IgD-negative memory B cell (primary cell): ENCODE results near the gene NUP98. TPM values are rescaled to one million over a fixed set of nuclear protein-coding genes. Genes with fewer than 3 reads are reported as not detected.
"Not testable (repeated sequence)": the region's sequence is repeated elsewhere in the genome, so short reads cannot be mapped to it uniquely, and the experiment has no call there.

Source experiments
- H3K27ac Mint-ChIP-seq, 3 donors: one replicate each; pipeline ENCODE4 v1.8.0; 2020 to 2022; ENCODE audit warnings: mild to moderate bottlenecking in 3 of 3, mixed read lengths in 3 of 3, moderate library complexity in 1 of 3
- H3K27me3 Mint-ChIP-seq: one replicate; pipeline ENCODE4 v1.8.0; 2021; ENCODE audit warnings: mixed read lengths
- H3K36me3 Mint-ChIP-seq: one replicate; pipeline ENCODE4 v1.8.0; 2020; ENCODE audit warnings: mild to moderate bottlenecking, mixed read lengths
- H3K4me1 Mint-ChIP-seq, 3 donors: one replicate each; pipeline ENCODE4 v1.8.0; 2020 to 2022; ENCODE audit warnings: mixed read lengths in 3 of 3, mild to moderate bottlenecking in 1 of 3
- H3K4me3 Mint-ChIP-seq, 4 donors: one replicate each; pipeline ENCODE4 v1.8.0; 2020 to 2022; ENCODE audit warnings: mild to moderate bottlenecking in 4 of 4, mixed read lengths in 4 of 4, moderate library complexity in 3 of 4
- H3K9me3 Mint-ChIP-seq, 3 donors: one replicate each; pipeline ENCODE4 v1.8.0; 2020 to 2021; ENCODE audit warnings: mixed read lengths in 3 of 3, mild to moderate bottlenecking in 1 of 3
- polyA plus RNA-seq: library from polyadenylated mRNA; unstranded; fragments of 300-500 nt; fragmentation: Illumina TruSeq; gene quantifications from one replicate; pipeline ENCODE4 v1.2.3, GENCODE V29; 2021

NUP98 gene
- polyA plus RNA-seq, 1 donor from 2014 or later = 34.0 TPM

DNA sequence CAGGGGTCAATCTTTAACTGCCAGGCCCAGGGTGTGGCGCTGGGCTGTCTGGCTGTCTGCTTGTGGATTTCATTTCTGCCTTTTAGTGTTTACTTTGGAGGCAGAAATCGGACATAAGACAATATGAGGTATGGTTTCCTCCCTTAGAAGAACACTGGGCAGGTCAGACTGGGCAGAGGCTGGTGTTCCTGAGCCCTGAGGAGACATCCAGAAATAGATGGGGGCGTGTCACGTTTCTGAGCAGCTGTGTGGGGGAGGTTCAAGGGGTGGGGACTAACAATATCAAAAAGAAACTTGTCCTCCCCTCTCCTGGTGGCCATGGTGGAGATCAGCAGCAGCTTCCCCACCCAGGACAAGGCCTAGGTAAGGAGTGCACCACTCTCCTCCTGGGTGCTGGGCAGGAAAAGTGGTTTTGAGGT, 152.5 kb downstream of the NUP98 start, which contains the start of gene ART1:
ART1 (plus strand) TSS at position 312 of the 419 bp plus-strand sequence. CDS start 14,086 bp downstream, outside the sequence.
- H3K36me3 Mint-ChIP-seq = peaks cover 2% of the 10 kb centered on the region
- H3K27me3 Mint-ChIP-seq = peaks cover 40% of the 10 kb centered on the region
- H3K4me1 Mint-ChIP-seq = peaks cover 0 to 3% (median 3%) of the 10 kb centered on the region in 3 donors
- H3K9me3 Mint-ChIP-seq = peaks cover 0 to 7% (median 2%) of the 10 kb centered on the region in 3 donors
- no peak within 1 kb of the TSS for H3K27ac Mint-ChIP-seq
- no peak within 1 kb of the TSS for H3K4me3 Mint-ChIP-seq

DNA sequence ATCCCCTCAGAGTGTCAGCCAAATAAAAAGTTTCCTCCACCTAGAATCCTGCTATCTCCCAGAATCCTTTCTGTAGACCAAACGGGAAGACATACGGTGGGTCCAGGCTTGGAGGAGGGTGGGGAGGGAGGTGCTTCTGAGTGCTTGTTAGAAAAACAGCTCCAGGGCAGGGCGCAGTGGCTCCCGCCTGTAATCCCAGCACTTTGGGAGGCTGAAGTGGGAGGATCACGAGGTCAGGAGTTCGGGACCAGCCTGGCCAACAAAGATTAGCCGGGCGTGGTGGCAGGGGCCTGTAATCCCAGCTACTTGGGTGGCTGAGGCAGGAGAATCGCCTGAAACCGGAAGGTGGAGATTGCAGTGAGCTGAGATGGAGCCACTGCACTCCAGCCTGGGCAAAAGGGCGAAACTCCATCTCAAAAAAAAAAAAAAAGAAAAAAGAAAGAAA, 154.2 kb downstream of the NUP98 start:
- peaks cover 32% of the 10 kb centered on the region for H3K27me3 Mint-ChIP-seq
- not testable (repeated sequence) for H3K9me3 Mint-ChIP-seq, H3K4me3 Mint-ChIP-seq, H3K27ac Mint-ChIP-seq, H3K36me3 Mint-ChIP-seq, H3K4me1 Mint-ChIP-seq

DNA sequence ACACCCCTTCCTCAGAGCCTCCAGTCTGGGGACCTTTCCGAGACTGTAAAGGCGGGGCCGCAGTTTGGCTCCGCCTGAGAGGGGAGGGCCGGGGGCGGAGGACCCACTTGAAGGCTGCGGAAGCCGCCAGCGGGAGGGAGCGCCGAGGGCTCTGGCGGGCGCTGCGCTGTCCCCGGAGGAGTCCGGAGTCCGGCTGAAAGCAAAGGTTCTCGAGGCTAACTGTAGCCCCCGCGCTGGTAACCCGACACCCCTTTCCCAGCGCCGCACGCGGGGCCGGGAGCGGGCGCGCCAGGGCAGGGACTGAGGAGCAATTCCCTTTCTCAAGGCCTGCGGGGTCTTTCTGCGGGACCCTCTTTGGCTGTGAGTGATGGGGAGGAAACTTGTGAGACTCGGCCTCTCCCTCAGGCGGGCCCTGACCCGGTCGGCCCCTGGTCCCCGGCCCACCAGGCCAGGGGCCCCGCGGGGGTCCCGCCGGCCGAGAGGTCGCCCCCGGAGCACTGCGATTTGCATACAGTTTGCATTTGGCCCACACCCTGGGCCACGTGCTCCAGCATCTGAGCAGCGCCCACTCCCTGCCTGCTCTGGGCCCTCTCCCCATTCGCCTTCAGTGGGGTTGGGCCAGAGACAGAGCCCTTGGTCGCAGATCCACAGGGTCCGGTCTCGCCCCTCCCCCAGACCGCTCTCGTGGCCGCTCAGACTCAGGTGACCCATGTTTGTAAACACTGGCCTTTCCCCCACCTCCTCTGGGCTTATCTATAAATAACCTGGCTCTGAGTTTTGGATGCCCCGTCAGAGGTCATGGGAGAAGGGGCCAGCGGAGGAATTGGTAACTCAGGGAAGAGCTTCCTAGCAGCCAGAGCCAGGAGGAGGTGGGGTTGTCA, 155.0 kb downstream of the NUP98 start:
- Mint-ChIP-seq H3K36me3 (peaks cover 2% of the 10 kb centered on the region), H3K4me1 (peaks cover 0 to 3% (median 3%) of the 10 kb centered on the region in 3 donors), H3K27me3 (peaks cover 32% of the 10 kb centered on the region), H3K27ac (no peak overlapping the region), H3K4me3 (peak overlapping the region in 3 of 4 donors; percentile 65 to 77 (median 75)), H3K9me3 (peaks cover 0 to 7% (median 2%) of the 10 kb centered on the region in 3 donors)

DNA sequence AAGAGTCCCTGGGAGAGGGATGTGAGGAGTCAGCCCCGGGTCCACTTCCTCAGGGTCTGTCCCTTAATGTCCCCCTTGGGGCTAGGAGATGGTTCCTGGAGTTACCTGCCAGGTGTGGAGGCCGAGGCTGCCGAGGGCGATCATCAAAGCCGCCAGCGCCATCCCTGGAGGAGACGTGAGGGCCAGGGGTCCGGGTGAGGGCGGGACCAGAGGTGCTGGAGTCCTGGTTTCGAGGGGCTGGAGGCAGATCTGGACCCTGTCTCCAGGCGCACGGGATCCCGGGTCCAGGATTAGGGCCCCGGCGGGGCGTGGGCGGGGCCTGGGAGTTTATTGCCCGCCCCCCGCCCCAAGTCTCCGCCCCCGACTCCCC, 155.7 kb downstream of the NUP98 start, which contains the start of gene ART5:
ART5 (minus strand) TSS at position 292 of the 370 bp plus-strand sequence; CDS start at position 162, 130 bp downstream.
- peaks cover 0 to 7% (median 2%) of the 10 kb centered on the region in 3 donors for H3K9me3 Mint-ChIP-seq
- peak within 1 kb of the TSS in 3 of 4 donors; percentile 65 to 82 (median 77) for H3K4me3 Mint-ChIP-seq
- H3K4me1 Mint-ChIP-seq = peaks cover 0 to 3% (median 3%) of the 10 kb centered on the region in 3 donors
- H3K27ac Mint-ChIP-seq = no peak within 1 kb of the TSS
- H3K36me3 Mint-ChIP-seq = peaks cover 2% of the 10 kb centered on the region
- H3K27me3 Mint-ChIP-seq = peaks cover 33% of the 10 kb centered on the region

DNA sequence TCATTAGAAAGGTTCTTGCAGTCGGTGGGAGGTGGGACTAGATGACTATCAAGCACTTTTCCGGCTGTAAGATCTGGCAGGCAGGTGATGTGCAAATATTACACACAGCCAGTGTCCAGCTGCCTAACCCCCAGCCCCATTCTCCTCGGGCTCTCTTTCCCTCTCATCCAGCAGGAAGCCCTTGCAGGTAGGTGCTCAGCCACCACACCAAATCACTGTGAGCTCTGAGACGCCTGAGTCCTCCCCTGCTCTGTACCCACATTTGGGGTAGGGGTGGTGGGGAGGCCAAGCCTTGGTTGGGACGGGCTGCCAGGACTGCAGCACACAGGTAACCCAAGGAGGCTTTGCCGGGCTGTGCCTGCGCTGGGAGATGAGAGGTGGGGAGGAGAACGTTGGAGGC, 156.2 kb downstream of the NUP98 start:
- H3K27ac Mint-ChIP-seq = no peak overlapping the region
- peaks cover 0 to 7% (median 2%) of the 10 kb centered on the region in 3 donors for H3K9me3 Mint-ChIP-seq
- H3K27me3 Mint-ChIP-seq = peaks cover 32% of the 10 kb centered on the region
- H3K36me3 Mint-ChIP-seq = no peaks in the 10 kb centered on the region
- H3K4me3 Mint-ChIP-seq = peak overlapping the region in 3 of 4 donors; percentile 38 to 82 (median 77)
- H3K4me1 Mint-ChIP-seq = peaks cover 0 to 3% (median 2%) of the 10 kb centered on the region in 3 donors

DNA sequence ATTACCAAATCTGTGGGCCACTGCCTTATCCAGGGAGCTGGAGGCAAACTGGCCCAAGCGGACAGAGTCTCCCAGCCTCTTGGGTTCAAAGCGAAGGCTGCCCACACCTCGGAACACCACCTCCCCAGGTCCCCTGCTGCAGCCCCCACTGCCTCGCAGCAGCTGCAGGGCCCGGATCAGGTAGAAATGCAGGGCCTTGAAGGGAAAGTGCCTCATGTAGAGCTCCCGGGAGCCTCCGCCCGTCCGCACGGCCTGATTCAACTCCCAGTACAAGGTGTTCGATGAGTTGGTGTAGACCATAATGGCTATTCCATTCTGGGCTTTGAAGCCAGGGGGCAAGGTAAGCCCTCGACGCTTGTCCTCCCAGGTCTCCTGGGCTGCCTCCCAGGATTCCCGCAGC, 157.5 kb downstream of the NUP98 start:
- no peak overlapping the region for H3K27ac Mint-ChIP-seq
- H3K4me1 Mint-ChIP-seq = peaks cover 0 to 3% (median 2%) of the 10 kb centered on the region in 3 donors

DNA sequence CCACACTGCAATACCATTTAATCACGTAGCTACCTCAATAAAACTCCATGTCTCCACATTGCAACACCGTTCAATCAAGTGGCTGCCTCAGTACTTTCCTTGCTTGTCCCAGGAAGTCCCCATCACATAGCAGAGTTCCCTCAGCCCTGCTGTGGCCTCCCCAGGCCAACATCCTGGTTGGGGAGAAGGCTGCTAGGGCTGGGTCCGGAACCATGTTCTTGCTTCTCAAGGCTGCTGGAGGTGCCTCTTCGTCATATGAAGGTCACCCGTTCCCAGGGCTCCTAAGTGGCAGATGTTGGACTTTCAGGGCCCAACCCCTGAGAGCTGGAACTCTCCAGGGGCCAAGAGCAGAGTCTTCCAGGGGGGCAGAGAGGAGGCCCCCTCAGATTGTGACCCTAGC, 158.8 kb downstream of the NUP98 start:
- Mint-ChIP-seq H3K4me3 (no peak overlapping the region), H3K36me3 (no peaks in the 10 kb centered on the region), H3K9me3 (peaks cover 0 to 4% (median 0%) of the 10 kb centered on the region in 3 donors), H3K4me1 (peaks cover 0 to 3% (median 2%) of the 10 kb centered on the region in 3 donors), H3K27ac (no peak overlapping the region), H3K27me3 (peaks cover 16% of the 10 kb centered on the region)

More for the DNA sequence above, 157.5 kb downstream of the NUP98 start:
- peaks cover 2 to 7% (median 2%) of the 10 kb centered on the region in 3 donors for H3K9me3 Mint-ChIP-seq
- H3K36me3 Mint-ChIP-seq = no peaks in the 10 kb centered on the region
- H3K27me3 Mint-ChIP-seq = peaks cover 25% of the 10 kb centered on the region
- H3K4me3 Mint-ChIP-seq = peak overlapping the region in 2 of 4 donors; percentile 22 to 25

DNA sequence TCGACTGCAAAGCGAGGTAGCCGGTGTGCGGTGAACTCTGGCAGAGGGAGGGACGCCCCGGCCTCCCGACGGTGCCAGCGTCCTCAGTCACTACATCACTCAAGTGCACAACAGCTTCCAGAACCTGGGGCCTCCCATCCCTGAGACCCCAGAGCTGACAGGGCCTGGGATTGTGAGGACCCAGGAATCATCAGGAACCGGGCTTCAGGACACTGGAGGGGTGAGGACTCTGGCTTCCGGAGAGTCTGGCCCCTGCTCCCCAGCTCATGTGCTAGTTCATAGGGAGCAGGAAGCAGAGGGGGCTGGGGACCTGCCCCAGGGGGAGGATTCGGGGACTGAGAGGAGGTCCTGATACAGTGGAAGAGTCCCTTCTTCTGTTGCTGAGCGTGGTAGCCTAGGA, 160.2 kb downstream of the NUP98 start:
- H3K36me3 Mint-ChIP-seq = peaks cover 2% of the 10 kb centered on the region
- H3K9me3 Mint-ChIP-seq = peaks cover 0 to 4% (median 0%) of the 10 kb centered on the region in 3 donors
- no peak overlapping the region for H3K4me3 Mint-ChIP-seq
- no peak overlapping the region for H3K27ac Mint-ChIP-seq
- H3K4me1 Mint-ChIP-seq = peaks cover 0 to 2% (median 0%) of the 10 kb centered on the region in 3 donors
- peaks cover 8% of the 10 kb centered on the region for H3K27me3 Mint-ChIP-seq

DNA sequence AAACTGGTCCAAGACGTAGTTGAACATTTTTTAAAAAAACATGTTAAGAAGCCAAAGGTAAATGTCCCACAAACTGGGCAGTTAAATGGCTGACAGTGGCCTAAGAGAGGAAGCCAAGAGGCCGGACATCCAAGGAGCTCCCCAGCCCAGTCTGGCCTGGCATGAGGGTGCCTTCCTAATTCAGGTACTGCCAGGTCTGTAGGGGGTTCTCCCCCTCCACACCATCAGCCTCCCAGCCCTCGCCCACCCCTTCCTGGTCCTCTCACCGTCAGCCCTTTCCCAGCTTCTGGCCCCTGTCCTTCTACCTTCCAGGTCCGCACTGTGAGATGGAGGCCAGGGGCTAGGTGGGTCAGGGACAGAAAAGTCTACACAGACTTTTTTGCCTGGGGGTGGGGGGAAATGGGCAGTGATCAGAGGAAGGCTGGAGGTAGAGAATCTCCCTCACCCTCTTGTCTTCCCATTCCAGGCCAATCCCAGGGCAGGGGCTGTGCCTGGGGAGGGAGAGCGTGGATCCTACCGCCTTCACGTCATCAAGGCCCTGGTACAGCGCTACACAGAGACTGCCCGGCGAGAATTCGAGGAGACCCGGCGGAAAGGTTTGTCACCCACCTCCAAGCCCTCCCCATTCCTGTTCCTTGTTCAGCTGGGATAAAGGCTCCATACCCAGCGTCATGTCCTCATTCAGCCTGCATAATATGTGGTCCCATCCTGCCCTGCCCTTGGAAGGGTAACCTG, 161.5 kb downstream of the NUP98 start:
- Mint-ChIP-seq H3K27ac (no peak overlapping the region), H3K4me1 (peaks cover 0 to 2% (median 0%) of the 10 kb centered on the region in 3 donors), H3K4me3 (no peak overlapping the region), H3K9me3 (peaks cover 0 to 4% (median 0%) of the 10 kb centered on the region in 3 donors), H3K27me3 (peaks cover 3% of the 10 kb centered on the region), H3K36me3 (peaks cover 2% of the 10 kb centered on the region)

DNA sequence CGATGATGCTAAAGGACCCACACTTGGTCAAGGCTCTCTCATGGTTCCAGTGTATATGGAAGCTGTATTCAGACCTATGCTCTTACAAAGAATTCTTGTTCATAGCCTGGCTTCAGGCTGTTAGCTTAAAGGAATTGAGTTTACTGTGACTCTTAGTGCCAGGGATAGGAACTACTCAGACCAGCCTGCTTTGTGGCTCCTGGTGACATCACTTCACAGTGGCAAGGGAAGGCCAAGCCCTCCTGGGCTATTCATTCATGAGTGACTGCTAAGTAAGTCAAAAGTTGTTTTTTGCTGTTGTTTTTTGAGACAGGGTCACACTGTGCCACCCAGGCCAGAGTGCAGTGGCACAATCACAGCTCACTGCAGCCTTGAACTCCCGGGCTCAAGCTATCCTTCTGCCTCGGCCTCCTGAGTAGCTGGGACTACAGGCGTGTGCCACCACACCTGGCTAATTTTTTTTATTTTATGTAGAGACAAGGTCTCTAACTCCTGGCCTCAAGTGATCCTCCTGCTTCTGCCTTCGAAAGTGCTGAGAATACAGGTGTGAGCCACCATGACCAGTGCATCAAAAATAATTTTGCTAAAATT, 165.2 kb downstream of the NUP98 start:
- Mint-ChIP-seq H3K36me3 (peaks cover 2% of the 10 kb centered on the region), H3K9me3 (peaks cover 0 to 6% (median 0%) of the 10 kb centered on the region in 3 donors), H3K4me1 (peaks cover 0 to 2% (median 0%) of the 10 kb centered on the region in 3 donors), H3K4me3 (no peak overlapping the region), H3K27me3 (peaks cover 5% of the 10 kb centered on the region), H3K27ac (no peak overlapping the region)

DNA sequence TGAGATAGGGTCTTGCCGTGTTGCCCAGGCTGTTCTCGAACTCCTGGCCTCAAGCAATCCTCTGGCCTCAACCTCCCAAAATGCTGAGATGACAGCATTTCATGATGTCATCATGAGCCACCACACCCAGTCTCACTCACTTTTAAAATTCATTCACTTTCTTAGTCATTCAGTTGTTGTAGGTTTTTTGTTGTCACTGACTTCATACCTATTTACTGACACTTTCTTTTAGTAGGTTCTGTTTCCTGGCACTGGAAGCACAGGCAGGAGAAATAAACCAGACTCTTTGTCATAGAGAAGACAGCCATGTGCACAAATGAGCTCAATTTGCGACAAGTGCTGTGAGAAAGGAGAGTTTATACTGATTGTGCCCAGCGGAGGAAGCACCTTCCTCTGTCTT, 166.0 kb downstream of the NUP98 start:
- Mint-ChIP-seq H3K4me1 (peaks cover 0 to 3% (median 2%) of the 10 kb centered on the region in 3 donors), H3K27ac (no peak overlapping the region), H3K36me3 (peaks cover 2% of the 10 kb centered on the region), H3K9me3 (peaks cover 0 to 6% (median 0%) of the 10 kb centered on the region in 3 donors), H3K27me3 (peaks cover 3% of the 10 kb centered on the region), H3K4me3 (no peak overlapping the region)

DNA sequence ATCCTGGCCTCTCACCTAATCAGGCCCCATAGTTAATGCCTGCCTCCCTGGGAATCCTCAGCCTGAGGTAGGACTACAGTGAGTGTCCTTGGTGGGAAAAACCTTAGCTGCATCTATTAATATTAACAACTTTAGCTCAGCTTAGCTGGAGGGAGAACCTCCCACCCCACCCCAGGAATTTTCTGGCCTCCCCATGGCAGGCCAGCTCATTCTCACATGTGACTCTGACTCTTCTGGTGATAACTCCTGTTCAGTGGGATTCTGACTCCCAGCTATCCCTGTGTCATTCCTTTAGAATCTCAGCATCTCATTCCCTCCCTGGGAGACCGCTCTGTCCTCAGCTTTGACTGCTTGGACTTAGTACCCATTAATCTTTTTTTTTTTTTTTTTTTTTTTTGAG, 170.1 kb downstream of the NUP98 start:
- Mint-ChIP-seq H3K27ac (no peak overlapping the region), H3K4me1 (peaks cover 0 to 3% (median 0%) of the 10 kb centered on the region in 3 donors), H3K36me3 (no peaks in the 10 kb centered on the region), H3K9me3 (peaks cover 0 to 3% (median 0%) of the 10 kb centered on the region in 3 donors), H3K4me3 (no peak overlapping the region), H3K27me3 (peaks cover 2% of the 10 kb centered on the region)

DNA sequence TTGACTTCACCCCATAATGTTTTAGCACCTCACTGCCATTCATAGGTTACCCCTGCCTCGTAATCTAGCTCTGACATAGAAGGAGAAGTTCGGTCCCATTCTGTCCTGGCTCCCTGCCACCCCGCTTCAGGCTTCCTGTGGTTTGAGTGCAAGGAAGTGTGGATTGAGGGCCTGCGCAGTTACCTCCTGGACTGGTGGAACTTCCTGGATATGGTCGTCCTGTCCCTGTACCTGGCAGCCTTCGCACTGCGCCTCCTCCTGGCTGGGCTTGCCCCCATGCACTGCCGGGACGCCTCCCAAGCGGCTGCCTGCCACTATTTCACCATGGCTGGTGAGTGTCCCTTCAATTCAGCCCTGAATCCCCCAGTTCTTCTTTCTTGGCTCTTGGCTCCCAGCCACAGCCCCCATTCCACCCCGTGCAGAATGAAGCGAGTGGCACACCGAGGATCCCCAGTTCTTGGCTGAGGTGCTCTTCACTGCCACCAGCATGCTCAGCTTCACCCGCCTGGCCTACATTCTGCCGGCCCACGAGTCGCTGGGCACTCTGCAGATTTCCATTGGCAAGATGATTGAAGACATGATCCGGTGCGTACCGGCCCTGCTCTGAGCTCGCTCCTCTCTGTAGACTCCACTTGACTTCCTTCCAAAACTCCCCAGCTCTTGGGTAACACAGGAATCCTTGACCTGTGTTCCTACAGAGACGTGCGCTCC, 170.9 kb downstream of the NUP98 start:
- no peak overlapping the region for H3K27ac Mint-ChIP-seq
- peaks cover 2% of the 10 kb centered on the region for H3K27me3 Mint-ChIP-seq
- H3K4me3 Mint-ChIP-seq = no peak overlapping the region
- peaks cover 0 to 3% (median 0%) of the 10 kb centered on the region in 3 donors for H3K4me1 Mint-ChIP-seq
- no peaks in the 10 kb centered on the region for H3K36me3 Mint-ChIP-seq
- peaks cover 0 to 3% (median 0%) of the 10 kb centered on the region in 3 donors for H3K9me3 Mint-ChIP-seq
